GM21717 (cell line): ENCODE results near the gene FMO1.
A peak's percentile ranks its signal among the peaks of the same experiment; 100 is the strongest.
"Not testable (repeated sequence)": the region's sequence is repeated elsewhere in the genome, so short reads cannot be mapped to it uniquely, and the experiment has no call there.

ENCODE experiments used
- ATAC-seq: cut with Tn5 transposase; IDR thresholded peaks from one replicate; pipeline ENCODE4 v1.9.1; 2021; ENCODE audit warnings: mild to moderate bottlenecking, moderate library complexity; ENCODE audit not compliant: unreplicated experiment

Gene FMO1

DNA sequence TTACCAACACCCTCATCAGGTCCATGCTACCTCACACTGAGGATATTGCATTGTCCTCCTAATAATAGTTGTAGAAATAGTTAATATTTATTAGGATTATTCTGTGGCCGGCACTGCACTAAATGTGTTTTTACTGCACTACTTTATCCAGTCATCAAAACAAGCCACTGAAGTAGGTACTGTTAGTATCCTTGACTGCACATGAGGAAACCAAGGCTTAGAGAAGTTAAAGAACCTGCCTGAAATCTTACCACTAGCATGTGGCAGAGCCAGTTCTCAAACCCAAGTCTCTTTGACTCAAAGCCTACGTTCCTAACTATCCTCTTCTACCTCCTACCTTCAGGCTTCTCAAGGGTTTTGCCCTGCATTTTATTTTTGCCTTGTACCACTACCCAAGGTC is 30.9 kb downstream of the FMO1 start:
- no peak for ATAC-seq

DNA sequence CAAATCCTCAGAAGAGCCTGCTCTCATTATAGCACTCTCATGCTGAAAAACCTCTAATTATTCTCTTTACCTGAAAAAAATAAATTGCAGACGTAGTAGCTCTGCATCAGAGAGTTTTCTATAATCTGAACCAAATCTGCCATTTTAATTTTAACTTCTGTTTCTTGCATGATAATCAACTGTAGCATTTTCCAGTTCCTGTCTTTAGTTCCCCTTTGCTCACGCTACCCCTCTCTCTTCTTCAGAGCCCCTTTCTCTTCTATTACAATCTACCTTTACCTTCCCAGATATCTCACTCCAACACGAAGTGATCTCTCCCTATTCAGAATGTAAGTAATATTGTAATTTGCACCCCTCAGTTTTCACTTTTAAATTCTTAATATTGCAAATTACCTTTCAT is 31.4 kb downstream of the FMO1 start:
- ATAC-seq = no peak

DNA sequence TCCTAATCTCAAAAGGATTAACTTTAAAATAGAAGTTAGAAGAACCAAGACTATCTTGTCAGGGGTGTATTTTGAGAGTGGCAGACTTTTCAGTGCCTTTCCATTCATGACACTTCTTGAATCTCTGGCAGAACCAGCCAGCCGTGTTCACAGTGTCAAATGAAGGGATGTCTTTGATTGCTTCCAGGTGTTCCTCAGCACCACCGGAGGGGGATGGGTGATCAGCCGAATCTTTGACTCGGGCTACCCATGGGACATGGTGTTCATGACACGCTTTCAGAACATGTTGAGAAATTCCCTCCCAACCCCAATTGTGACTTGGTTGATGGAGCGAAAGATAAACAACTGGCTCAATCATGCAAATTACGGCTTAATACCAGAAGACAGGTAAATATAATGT is 32.3 kb downstream of the FMO1 start:
- no peak for ATAC-seq

DNA sequence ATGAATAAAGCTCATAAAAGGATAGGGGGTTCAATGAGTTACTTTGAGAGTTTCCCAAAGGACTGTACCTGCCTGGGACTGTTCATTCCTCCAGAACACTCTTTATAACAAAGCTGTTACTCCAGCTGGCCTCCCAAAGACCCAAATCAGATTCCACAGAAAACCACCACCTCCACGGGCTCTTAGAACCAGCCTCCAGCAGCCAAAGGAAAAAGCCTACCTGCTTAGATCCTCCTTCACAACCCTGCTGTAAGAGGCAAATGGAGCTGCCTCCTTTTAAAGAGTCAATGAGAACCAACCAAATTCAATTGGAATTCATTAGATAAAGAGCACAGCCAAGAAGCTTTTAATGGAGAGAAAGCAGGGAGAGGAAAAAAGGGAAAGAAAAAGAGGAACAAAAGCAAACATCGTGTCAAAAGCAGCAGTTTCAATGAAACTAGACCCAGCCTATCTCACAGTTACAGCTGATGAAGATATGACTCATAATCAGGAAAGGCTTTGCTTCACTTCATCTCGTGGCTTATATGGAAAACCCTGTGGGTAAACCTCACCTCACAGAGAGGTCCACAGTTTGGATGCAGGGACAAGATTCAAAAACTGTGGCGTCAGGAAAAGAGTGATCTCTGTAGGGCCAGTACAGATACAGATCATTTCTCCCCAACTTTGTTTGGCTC is 37.9 kb downstream of the FMO1 start:
- peak; percentile 86 for ATAC-seq

DNA sequence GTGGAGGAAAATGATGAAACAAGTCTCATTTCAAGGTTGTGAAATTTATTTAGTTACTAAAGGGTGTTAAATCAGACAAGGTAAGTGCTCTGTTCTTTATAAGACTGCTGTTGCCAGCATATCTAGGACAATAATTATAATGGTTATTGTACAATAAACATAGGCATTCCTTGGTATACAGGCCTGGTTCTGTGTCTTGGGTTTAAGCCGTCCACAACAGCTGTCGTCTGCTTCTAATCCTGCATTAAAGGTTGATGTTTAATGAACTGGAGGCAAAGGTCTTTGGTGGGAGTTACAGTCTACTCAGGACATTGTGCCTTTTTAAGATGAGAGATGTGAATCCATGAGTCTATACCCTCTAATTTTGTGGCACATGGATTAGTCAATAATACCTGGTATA is 42.3 kb downstream of the FMO1 start:
- no peak for ATAC-seq

GRCh38 chr1:171292799-171293198 is 44.5 kb downstream of the FMO1 start:
- ATAC-seq = no peak

DNA sequence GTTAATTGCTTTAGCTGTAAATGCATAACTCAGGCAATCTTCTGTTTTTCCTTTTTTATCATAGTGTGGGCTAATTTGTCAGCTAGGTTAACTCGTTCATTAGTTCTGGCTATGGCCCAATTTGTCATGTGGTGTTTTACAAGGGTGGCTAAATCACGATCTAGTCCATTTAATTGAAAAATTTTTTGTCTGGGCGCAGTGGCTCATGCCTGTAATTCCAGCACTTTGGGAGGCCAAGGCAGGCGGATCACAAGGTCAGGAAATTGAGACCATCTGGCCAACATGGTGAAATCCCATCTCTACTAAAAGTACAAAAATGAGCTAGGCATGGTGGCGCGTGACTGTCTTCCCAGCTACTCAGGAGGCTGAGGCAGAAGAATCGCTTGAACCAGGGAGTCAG is 47.1 kb downstream of the FMO1 start:
- not testable (repeated sequence) for ATAC-seq

GRCh38 chr1:171295821-171296220 is 47.5 kb downstream of the FMO1 start:
- ATAC-seq = no peak

DNA sequence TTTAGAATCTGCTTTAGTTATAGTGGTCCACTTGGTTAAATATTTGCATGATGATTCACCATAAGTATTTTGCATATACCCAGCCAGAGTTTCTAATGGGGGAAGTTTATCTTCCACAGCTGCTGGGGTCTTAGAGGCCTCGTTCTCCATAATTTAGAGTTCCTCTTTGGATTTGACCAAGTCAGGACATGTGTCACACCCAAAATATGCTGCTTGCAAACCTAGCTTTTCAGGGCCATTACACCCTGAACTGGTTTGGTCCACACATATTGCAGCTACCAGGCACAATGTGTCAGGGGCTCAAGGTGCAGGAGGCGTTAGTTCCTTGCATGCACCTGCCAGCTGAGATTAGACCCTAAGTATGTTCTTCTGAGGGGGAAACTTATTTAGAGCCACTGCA is 48.6 kb downstream of the FMO1 start:
- no peak for ATAC-seq

GRCh38 chr1:171298696-171299095 is 50.4 kb downstream of the FMO1 start:
- no peak for ATAC-seq

DNA sequence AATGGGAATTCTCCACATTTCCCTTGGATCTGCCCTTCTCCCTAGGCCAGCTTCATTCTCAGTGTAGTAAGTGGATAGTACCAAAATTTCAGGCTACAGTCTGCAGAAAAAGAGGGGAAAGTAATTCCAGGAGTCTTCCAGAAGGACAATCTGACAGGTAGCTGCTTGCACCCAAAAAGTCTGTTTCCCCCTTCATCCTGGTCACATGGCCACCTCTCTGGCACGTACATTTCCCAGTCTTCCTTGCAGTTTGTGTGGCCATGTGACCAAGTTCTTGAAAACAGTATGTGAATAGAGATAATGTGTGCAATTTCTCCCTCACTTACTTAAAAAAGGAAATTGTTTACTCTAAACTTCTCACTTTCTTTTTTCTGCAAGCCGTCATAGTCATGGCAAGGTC is 51.0 kb downstream of the FMO1 start:
- no peak for ATAC-seq

GRCh38 chr1:171300401-171300800 is 52.1 kb downstream of the FMO1 start:
- no peak for ATAC-seq

GRCh38 chr1:171310661-171311087 is 62.4 kb downstream of the FMO1 start:
- no peak for ATAC-seq

- no peak for ATAC-seq
Measured at GRCh38 chr1:171311771-171312558, 63.7 kb downstream of the FMO1 start.

DNA sequence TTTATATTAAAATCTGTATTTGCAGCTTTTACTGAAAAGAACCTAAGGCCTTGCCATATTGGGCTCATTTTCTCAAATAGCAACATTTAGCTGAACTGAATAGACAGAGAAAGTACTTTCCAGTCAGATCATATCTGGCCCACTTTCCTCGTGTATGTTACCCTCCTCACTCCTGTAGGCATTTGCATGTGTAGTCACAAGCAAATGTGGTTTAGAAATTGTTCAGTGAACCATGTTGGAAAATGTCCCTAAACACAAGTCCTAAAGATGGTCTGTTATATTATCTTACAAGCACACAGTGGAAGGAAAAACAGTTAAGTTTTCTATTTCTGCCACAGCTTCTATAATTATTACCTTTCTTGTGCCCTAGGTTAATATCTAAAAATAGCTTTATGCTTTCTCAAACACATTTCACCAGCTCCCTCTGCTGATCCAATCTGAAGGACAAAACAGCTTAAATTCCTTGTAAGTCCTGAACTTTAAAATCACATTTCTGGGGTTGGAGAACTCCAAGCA is 65.1 kb downstream of the FMO1 start:
- ATAC-seq = peak; percentile 49

- peak; percentile 100 for ATAC-seq
Measured at GRCh38 chr1:171313835-171314320, 65.6 kb downstream of the FMO1 start, which contains the start of gene FMO4. Gene FMO4 (plus strand): TSS chr1:171314183. CDS start chr1:171319826, 5,643 bp downstream.

GRCh38 chr1:171329251-171329650 is 81.0 kb downstream of the FMO1 start:
- ATAC-seq = no peak

GRCh38 chr1:171334024-171334640 is 85.8 kb downstream of the FMO1 start:
- no peak for ATAC-seq
